ENCODE data around the gene PMPCB. TPM values are rescaled to one million over a fixed set of nuclear protein-coding genes. Genes with fewer than 3 reads are reported as not detected.
"Not testable (repeated sequence)": the region's sequence is repeated elsewhere in the genome, so short reads cannot be mapped to it uniquely, and the experiment has no call there.

Gene PMPCB
- total RNA-seq = 34.1 to 46.1 TPM (median 37.1 TPM) in 3 replicates
- long read RNA-seq, transcript PMPCB-201 (13 exons, 2,472 nt) = major isoform, 45 of 64 reads
- long read RNA-seq, partial matches to known transcripts = 5 of 64 reads
- long read RNA-seq, other reads (novel, unspliced or antisense) = 11 of 64 reads

GRCh38 chr7:103296901-103297836 is at the start of gene PMPCB:
PMPCB (plus strand) TSS chr7:103297435; CDS start chr7:103297460, 25 bp downstream.
- H3K9me3 Mint-ChIP-seq (ENCODE audit: low read depth) = no peaks in the 10 kb centered on the region
- peaks cover 10% of the 10 kb centered on the region for H3K36me3 Mint-ChIP-seq (ENCODE audit: low read depth)
- H3K27me3 Mint-ChIP-seq (ENCODE audit: low read depth) = peaks cover 10% of the 10 kb centered on the region
- peak; percentile 97 for DNase-seq (ENCODE audit: low spot score)
- H3K4me3 Mint-ChIP-seq (ENCODE audit: unreplicated experiment) = peak within 1 kb of the TSS; percentile 86
- TF ChIP-seq CTCF (IDR thresholded peaks at IDR 0.05) = peak; percentile 97
- peaks cover 25% of the 10 kb centered on the region for H3K4me1 Mint-ChIP-seq (ENCODE audit: low read depth)
- H3K27ac Mint-ChIP-seq (ENCODE audit: unreplicated experiment) = peak within 1 kb of the TSS; percentile 88

- H3K4me1 Mint-ChIP-seq (ENCODE audit: low read depth); H3K27ac Mint-ChIP-seq (ENCODE audit: unreplicated experiment); DNase-seq (ENCODE audit: low spot score); H3K36me3 Mint-ChIP-seq (ENCODE audit: low read depth); H3K9me3 Mint-ChIP-seq (ENCODE audit: low read depth); H3K4me3 Mint-ChIP-seq (ENCODE audit: unreplicated experiment): not testable (repeated sequence)
- H3K27me3 Mint-ChIP-seq (ENCODE audit: low read depth) = peaks cover 18% of the 10 kb centered on the region
These were observed 43.3 kb upstream of the PMPCB start for GRCh38 chr7:103253699-103254506.

GRCh38 chr7:103264054-103264453 is 33.2 kb upstream of the PMPCB start:
- not testable (repeated sequence) for H3K4me3 Mint-ChIP-seq (ENCODE audit: unreplicated experiment); H3K9me3 Mint-ChIP-seq (ENCODE audit: low read depth); H3K36me3 Mint-ChIP-seq (ENCODE audit: low read depth); DNase-seq (ENCODE audit: low spot score); H3K4me1 Mint-ChIP-seq (ENCODE audit: low read depth); H3K27me3 Mint-ChIP-seq (ENCODE audit: low read depth); H3K27ac Mint-ChIP-seq (ENCODE audit: unreplicated experiment)

- not testable (repeated sequence) for H3K36me3 Mint-ChIP-seq (ENCODE audit: low read depth); H3K27me3 Mint-ChIP-seq (ENCODE audit: low read depth); H3K9me3 Mint-ChIP-seq (ENCODE audit: low read depth); H3K27ac Mint-ChIP-seq (ENCODE audit: unreplicated experiment); H3K4me1 Mint-ChIP-seq (ENCODE audit: low read depth); H3K4me3 Mint-ChIP-seq (ENCODE audit: unreplicated experiment); DNase-seq (ENCODE audit: low spot score)
These were observed 31.0 kb upstream of the PMPCB start for GRCh38 chr7:103266229-103266628.

GRCh38 chr7:103273374-103273773 is 23.9 kb upstream of the PMPCB start:
- not testable (repeated sequence) for H3K36me3 Mint-ChIP-seq (ENCODE audit: low read depth); H3K9me3 Mint-ChIP-seq (ENCODE audit: low read depth); H3K4me3 Mint-ChIP-seq (ENCODE audit: unreplicated experiment); H3K27me3 Mint-ChIP-seq (ENCODE audit: low read depth); H3K27ac Mint-ChIP-seq (ENCODE audit: unreplicated experiment); H3K4me1 Mint-ChIP-seq (ENCODE audit: low read depth); DNase-seq (ENCODE audit: low spot score)

GRCh38 chr7:103274867-103275266 is 22.4 kb upstream of the PMPCB start:
- H3K27ac Mint-ChIP-seq (ENCODE audit: unreplicated experiment); H3K36me3 Mint-ChIP-seq (ENCODE audit: low read depth); DNase-seq (ENCODE audit: low spot score); H3K4me3 Mint-ChIP-seq (ENCODE audit: unreplicated experiment); H3K27me3 Mint-ChIP-seq (ENCODE audit: low read depth); H3K9me3 Mint-ChIP-seq (ENCODE audit: low read depth); H3K4me1 Mint-ChIP-seq (ENCODE audit: low read depth): not testable (repeated sequence)

GRCh38 chr7:103278195-103278594 is 19.0 kb upstream of the PMPCB start:
- H3K27me3 Mint-ChIP-seq (ENCODE audit: low read depth); H3K36me3 Mint-ChIP-seq (ENCODE audit: low read depth); H3K9me3 Mint-ChIP-seq (ENCODE audit: low read depth); H3K4me3 Mint-ChIP-seq (ENCODE audit: unreplicated experiment); H3K27ac Mint-ChIP-seq (ENCODE audit: unreplicated experiment); DNase-seq (ENCODE audit: low spot score): not testable (repeated sequence)
- H3K4me1 Mint-ChIP-seq (ENCODE audit: low read depth) = peaks cover 15% of the 10 kb centered on the region

- Mint-ChIP-seq H3K4me3 (ENCODE audit: unreplicated experiment) (peak overlapping the region; percentile 93), H3K4me1 (ENCODE audit: low read depth) (peaks cover 15% of the 10 kb centered on the region)
- not testable (repeated sequence) for H3K27me3 Mint-ChIP-seq (ENCODE audit: low read depth); H3K27ac Mint-ChIP-seq (ENCODE audit: unreplicated experiment); H3K9me3 Mint-ChIP-seq (ENCODE audit: low read depth); DNase-seq (ENCODE audit: low spot score); H3K36me3 Mint-ChIP-seq (ENCODE audit: low read depth)
These were observed 17.6 kb upstream of the PMPCB start for GRCh38 chr7:103279636-103279962.
